ENCODE data around the gene TMEM132D. TPM values are rescaled to one million over a fixed set of nuclear protein-coding genes. Genes with fewer than 3 reads are reported as not detected.

Gene TMEM132D
- total and polyA plus RNA-seq, 2 of the 8 experiments (the other 6 are each of a cell fraction or from before 2014, with no cell fraction given): 3.5 to 10.1 TPM

- no peak overlapping the region for H3K9ac ChIP-seq (replicated peaks in 1 of 4; ENCODE audit: extremely low read depth in 1 of 4, low read depth in 3 of 4, low read length in 3 of 4)
- TF ChIP-seq RXRA (IDR thresholded peaks at IDR 0.05; ENCODE audit: insufficient read depth, low read depth, low read length) (no peak), PHF8 (conservative IDR thresholded peaks at IDR 0.05; ENCODE audit: low read depth, low read length) (no peak), HDAC6 (IDR thresholded peaks at IDR 0.05; ENCODE audit: low read depth, low read length) (no peak), NRF1 (IDR thresholded peaks at IDR 0.05; ENCODE audit: low read depth, low read length) (no peak), TAF7 (optimal IDR thresholded peaks at IDR 0.05; ENCODE audit: borderline replicate concordance, low read depth, low read length) (no peak), RNF2 (IDR thresholded peaks at IDR 0.05; ENCODE audit: borderline replicate concordance, low read depth, low read length, missing control alignments, poor library complexity, severe bottlenecking) (no peak), EGR1 (IDR thresholded peaks at IDR 0.05; ENCODE audit: borderline replicate concordance, low read depth, low read length) (no peak), RFX5 (IDR thresholded peaks at IDR 0.05; ENCODE audit: borderline replicate concordance, low read depth, low read length) (no peak), RAD21 (IDR thresholded peaks at IDR 0.05 in 1 of 2, conservative IDR thresholded peaks at IDR 0.05 in 1 of 2; ENCODE audit: low read depth in 2 of 2, low read length in 2 of 2) (no peak), GTF2F1 (IDR thresholded peaks at IDR 0.05; ENCODE audit: borderline replicate concordance, low read depth, low read length) (no peak), E2F6 (IDR thresholded peaks at IDR 0.05) (no peak), JUN (IDR thresholded peaks at IDR 0.05; ENCODE audit: low read depth, low read length) (no peak)
Observed at GRCh38 chr12:129599406-129599805, 304.4 kb downstream of the TMEM132D start.

More at GRCh38 chr12:129599406-129599805, 304.4 kb downstream of the TMEM132D start:
- Histone ChIP-seq H2BK12ac (ENCODE audit: low read depth, low read length) (no peak overlapping the region), H3K4ac (replicated peaks; ENCODE audit: insufficient read length, low read depth, low read length) (no peak overlapping the region), H2BK20ac (ENCODE audit: low read length) (no peak overlapping the region), H3K56ac (replicated peaks; ENCODE audit: insufficient read length, low read depth, low read length) (no peak overlapping the region), H3K79me1 (ENCODE audit: low read depth, low read length) (no peaks in the 10 kb centered on the region), H3K14ac (ENCODE audit: insufficient read length) (no peak overlapping the region), H3K27me3 (replicated peaks in 1 of 4; ENCODE audit: control insufficient read depth in 3 of 4, extremely low read depth in 1 of 4, insufficient read depth in 3 of 4, low read length in 3 of 4) (no peaks in the 10 kb centered on the region), H3K36me3 (ENCODE audit: control insufficient read depth in 2 of 4, insufficient read depth in 4 of 4, low read length in 3 of 4) (no peaks in the 10 kb centered on the region), H4K5ac (ENCODE audit: insufficient read length, low read depth, low read length) (no peak overlapping the region), H3K9me3 (ENCODE audit: insufficient read depth in 2 of 2, low read depth in 1 of 2, low read length in 1 of 2) (peaks cover 0 to 5% of the 10 kb centered on the region in 2 experiments; a peak in 2 of 4 replicates), H3K79me2 (ENCODE audit: control insufficient read depth in 1 of 2, insufficient read depth in 2 of 2, low read length in 2 of 2) (no peaks in the 10 kb centered on the region), H3K23ac (ENCODE audit: insufficient read length) (no peak overlapping the region), H3K23me2 (ENCODE audit: low read depth, low read length) (no peaks in the 10 kb centered on the region), H3K18ac (ENCODE audit: extremely low read depth, low read length) (no peak overlapping the region), H4K91ac (replicated peaks; ENCODE audit: insufficient read length, low read length) (no peak overlapping the region), H4K8ac (ENCODE audit: extremely low read depth, insufficient read depth, low read length) (no peak overlapping the region), H3K4me1 (replicated peaks in 1 of 4; ENCODE audit: control insufficient read depth in 3 of 4, insufficient read depth in 4 of 4, low read length in 3 of 4) (no peaks in the 10 kb centered on the region), H4K20me1 (replicated peaks in 1 of 2; ENCODE audit: control insufficient read depth in 1 of 2, insufficient read depth in 2 of 2, low read length in 2 of 2) (no peaks in the 10 kb centered on the region), H2AFZ (ENCODE audit: low read length) (no peak overlapping the region), H2BK15ac (ENCODE audit: low read length) (no peak overlapping the region), H2BK120ac (replicated peaks; ENCODE audit: low read depth, low read length) (no peak overlapping the region), H2BK5ac (ENCODE audit: low read depth, low read length) (no peak overlapping the region), H3K4me2 (ENCODE audit: insufficient read depth in 1 of 2, low read depth in 2 of 2, low read length in 2 of 2) (no peak overlapping the region), H3K27ac (ENCODE audit: low read depth, low read length) (no peak overlapping the region), H3K4me3 (ENCODE audit: extremely low read depth in 1 of 4, insufficient read depth in 2 of 4, low read depth in 3 of 4, low read length in 4 of 4) (no peak overlapping the region), H2AK5ac (ENCODE audit: low read depth, low read length) (no peak overlapping the region)
- DNase-seq (ENCODE audit: low read depth in 1 of 2, low spot score in 2 of 2): no peak
- FAIRE-seq: no peak
- WGBS, 2 experiments (ENCODE audit: extremely low coverage in 1 of 2, insufficient coverage in 1 of 2, insufficient read length in 1 of 2, insufficient replicate concordance in 2 of 2, low coverage in 1 of 2, low lambda C conversion rate in 2 of 2, missing lambda C conversion rate in 1 of 2): 88% methylated on average over 1 of the region's 1 CpG; no CpG with 5 or more reads in 1 of the 2 experiments
- ChIA-PET POLR2A (ENCODE audit: partially characterized antibody) (no interaction called here), CTCF (ENCODE audit: partially characterized antibody) (no interaction called here)

All from H1 (cell line).